ENCODE measurements around the gene IFT20.

The IFT20 gene

DNA sequence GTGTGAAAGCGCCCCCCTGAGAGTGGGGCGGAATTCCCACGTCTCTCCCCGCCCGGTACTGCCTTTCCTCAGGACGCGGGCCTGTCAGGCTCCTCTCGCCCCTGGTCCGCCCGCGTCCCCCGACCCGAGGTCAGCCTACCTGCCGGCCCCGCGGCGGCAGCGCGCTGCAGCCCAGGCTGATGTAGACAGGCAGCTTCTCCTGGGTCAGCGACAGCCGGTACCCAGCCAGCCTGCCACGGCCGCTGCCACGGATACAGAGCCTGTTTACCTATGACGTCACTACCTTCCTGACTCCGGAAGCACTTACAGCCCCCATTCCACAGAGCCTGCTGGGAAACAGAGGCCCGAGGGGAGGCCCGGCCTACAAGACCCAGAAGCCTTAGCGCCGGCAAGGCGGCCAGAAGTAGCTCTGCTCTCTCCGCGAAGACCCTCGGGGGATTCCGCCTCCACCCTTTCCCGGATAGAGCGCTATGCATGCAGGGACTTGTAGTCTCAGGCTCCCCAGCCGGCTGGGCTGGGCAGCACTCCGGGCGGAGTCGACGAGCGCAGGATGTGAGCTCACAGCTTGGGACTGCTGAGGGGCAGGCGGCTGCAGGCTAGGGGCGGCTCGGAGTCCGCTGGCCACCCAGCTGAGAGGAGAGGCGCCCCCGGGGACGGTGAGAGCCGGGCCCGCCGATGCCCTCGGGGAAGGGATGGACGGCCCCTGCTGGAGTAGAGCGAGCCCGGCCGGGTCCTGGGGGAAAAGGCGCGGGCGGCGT lies at the start of gene IFT20, which contains the start of gene TNFAIP1 (continued):
- TF ChIP-seq, protein P1, sequence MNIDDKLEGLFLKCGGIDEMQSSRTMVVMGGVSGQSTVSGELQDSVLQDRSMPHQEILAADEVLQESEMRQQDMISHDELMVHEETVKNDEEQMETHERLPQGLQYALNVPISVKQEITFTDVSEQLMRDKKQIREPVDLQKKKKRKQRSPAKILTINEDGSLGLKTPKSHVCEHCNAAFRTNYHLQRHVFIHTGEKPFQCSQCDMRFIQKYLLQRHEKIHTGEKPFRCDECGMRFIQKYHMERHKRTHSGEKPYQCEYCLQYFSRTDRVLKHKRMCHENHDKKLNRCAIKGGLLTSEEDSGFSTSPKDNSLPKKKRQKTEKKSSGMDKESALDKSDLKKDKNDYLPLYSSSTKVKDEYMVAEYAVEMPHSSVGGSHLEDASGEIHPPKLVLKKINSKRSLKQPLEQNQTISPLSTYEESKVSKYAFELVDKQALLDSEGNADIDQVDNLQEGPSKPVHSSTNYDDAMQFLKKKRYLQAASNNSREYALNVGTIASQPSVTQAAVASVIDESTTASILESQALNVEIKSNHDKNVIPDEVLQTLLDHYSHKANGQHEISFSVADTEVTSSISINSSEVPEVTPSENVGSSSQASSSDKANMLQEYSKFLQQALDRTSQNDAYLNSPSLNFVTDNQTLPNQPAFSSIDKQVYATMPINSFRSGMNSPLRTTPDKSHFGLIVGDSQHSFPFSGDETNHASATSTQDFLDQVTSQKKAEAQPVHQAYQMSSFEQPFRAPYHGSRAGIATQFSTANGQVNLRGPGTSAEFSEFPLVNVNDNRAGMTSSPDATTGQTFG (tag by site-specific recombination; IDR thresholded peaks at IDR 0.05; ENCODE audit: borderline replicate concordance): 0 out of 2 replicates have a peak, but pooled peaks have one; percentile 61
- TF ChIP-seq, protein P2, sequence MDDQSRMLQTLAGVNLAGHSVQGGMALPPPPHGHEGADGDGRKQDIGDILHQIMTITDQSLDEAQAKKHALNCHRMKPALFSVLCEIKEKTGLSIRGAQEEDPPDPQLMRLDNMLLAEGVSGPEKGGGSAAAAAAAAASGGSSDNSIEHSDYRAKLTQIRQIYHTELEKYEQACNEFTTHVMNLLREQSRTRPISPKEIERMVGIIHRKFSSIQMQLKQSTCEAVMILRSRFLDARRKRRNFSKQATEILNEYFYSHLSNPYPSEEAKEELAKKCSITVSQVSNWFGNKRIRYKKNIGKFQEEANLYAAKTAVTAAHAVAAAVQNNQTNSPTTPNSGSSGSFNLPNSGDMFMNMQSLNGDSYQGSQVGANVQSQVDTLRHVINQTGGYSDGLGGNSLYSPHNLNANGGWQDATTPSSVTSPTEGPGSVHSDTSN (CRISPR knock-in tag; IDR thresholded peaks at IDR 0.05): 0 out of 2 replicates have a peak, but pooled peaks have one; percentile 28
- TF ChIP-seq, protein P3, sequence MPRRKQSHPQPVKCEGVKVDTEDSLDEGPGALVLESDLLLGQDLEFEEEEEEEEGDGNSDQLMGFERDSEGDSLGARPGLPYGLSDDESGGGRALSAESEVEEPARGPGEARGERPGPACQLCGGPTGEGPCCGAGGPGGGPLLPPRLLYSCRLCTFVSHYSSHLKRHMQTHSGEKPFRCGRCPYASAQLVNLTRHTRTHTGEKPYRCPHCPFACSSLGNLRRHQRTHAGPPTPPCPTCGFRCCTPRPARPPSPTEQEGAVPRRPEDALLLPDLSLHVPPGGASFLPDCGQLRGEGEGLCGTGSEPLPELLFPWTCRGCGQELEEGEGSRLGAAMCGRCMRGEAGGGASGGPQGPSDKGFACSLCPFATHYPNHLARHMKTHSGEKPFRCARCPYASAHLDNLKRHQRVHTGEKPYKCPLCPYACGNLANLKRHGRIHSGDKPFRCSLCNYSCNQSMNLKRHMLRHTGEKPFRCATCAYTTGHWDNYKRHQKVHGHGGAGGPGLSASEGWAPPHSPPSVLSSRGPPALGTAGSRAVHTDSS (tag by site-specific recombination; IDR thresholded peaks at IDR 0.05): no peak
- TF ChIP-seq ZBTB20 (tag by site-specific recombination; IDR thresholded peaks at IDR 0.05) (peak; percentile 80; the same call in 1 of the 2 replicates), ZNF658 (tag by site-specific recombination; IDR thresholded peaks at IDR 0.05) (no peak), ZBTB48 (tag by site-specific recombination; IDR thresholded peaks at IDR 0.05) (peak; percentile 51; the same call in 1 of the 2 replicates), ZNF555 (tag by site-specific recombination; conservative IDR thresholded peaks at IDR 0.05) (no peak), GFI1B (tag by site-specific recombination; IDR thresholded peaks at IDR 0.05) (no peak), ZNF362 (tag by site-specific recombination; IDR thresholded peaks at IDR 0.05) (no peak), ZNF777 (tag by site-specific recombination; IDR thresholded peaks at IDR 0.05; ENCODE audit: borderline replicate concordance) (no peak; the same call in 1 of the 2 replicates), ZEB2 (tag by site-specific recombination; IDR thresholded peaks at IDR 0.05) (peak; percentile 78; the same call in 1 of the 2 replicates), ZNF701 (tag by site-specific recombination; IDR thresholded peaks at IDR 0.05) (no peak), ZBTB7A (tag by site-specific recombination; IDR thresholded peaks at IDR 0.05; ENCODE audit: low read depth) (peak; percentile 47; the same call in 1 of the 2 replicates), ZNF114 (tag by site-specific recombination; IDR thresholded peaks at IDR 0.05) (no peak), ZFHX2 (tag by site-specific recombination; conservative IDR thresholded peaks at IDR 0.05) (no peak), ZSCAN5A (tag by site-specific recombination; IDR thresholded peaks at IDR 0.05) (peak; percentile 82), BCL11B (tag by site-specific recombination; IDR thresholded peaks at IDR 0.05; ENCODE audit: low read depth) (no peak), ZNF623 (tag by site-specific recombination; IDR thresholded peaks at IDR 0.05) (no peak), ZNF138 (tag by site-specific recombination; IDR thresholded peaks at IDR 0.05; ENCODE audit: borderline replicate concordance) (no peak), ZIC2 (tag by site-specific recombination; IDR thresholded peaks at IDR 0.05) (peak; percentile 83)
- TF ChIP-seq, protein P4, sequence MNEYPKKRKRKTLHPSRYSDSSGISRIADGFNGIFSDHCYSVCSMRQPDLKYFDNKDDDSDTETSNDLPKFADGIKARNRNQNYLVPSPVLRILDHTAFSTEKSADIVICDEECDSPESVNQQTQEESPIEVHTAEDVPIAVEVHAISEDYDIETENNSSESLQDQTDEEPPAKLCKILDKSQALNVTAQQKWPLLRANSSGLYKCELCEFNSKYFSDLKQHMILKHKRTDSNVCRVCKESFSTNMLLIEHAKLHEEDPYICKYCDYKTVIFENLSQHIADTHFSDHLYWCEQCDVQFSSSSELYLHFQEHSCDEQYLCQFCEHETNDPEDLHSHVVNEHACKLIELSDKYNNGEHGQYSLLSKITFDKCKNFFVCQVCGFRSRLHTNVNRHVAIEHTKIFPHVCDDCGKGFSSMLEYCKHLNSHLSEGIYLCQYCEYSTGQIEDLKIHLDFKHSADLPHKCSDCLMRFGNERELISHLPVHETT (tag by site-specific recombination; IDR thresholded peaks at IDR 0.05): peak; percentile 90
- TF ChIP-seq, protein P5, sequence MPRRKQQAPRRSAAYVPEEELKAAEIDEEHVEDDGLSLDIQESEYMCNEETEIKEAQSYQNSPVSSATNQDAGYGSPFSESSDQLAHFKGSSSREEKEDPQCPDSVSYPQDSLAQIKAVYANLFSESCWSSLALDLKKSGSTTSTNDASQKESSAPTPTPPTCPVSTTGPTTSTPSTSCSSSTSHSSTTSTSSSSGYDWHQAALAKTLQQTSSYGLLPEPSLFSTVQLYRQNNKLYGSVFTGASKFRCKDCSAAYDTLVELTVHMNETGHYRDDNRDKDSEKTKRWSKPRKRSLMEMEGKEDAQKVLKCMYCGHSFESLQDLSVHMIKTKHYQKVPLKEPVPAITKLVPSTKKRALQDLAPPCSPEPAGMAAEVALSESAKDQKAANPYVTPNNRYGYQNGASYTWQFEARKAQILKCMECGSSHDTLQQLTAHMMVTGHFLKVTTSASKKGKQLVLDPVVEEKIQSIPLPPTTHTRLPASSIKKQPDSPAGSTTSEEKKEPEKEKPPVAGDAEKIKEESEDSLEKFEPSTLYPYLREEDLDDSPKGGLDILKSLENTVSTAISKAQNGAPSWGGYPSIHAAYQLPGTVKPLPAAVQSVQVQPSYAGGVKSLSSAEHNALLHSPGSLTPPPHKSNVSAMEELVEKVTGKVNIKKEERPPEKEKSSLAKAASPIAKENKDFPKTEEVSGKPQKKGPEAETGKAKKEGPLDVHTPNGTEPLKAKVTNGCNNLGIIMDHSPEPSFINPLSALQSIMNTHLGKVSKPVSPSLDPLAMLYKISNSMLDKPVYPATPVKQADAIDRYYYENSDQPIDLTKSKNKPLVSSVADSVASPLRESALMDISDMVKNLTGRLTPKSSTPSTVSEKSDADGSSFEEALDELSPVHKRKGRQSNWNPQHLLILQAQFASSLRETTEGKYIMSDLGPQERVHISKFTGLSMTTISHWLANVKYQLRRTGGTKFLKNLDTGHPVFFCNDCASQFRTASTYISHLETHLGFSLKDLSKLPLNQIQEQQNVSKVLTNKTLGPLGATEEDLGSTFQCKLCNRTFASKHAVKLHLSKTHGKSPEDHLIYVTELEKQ (tag by site-specific recombination; IDR thresholded peaks at IDR 0.05; ENCODE audit: borderline replicate concordance): 0 out of 2 replicates have a peak, but pooled peaks have one; percentile 57

All from HEK293 (cell line).